GM12892 (cell line): ENCODE results near the gene EML1.

Source experiments
- POLR2A ChIP-seq: IDR thresholded peaks from 2 replicates; pipeline ENCODE4 v1.6.1; 2011; ENCODE audit warnings: low read depth, low read length, control low read depth
- POLR2AphosphoS5 ChIP-seq: IDR thresholded peaks from 2 replicates; pipeline ENCODE4 v1.6.1; 2011; ENCODE audit warnings: low read depth, low read length, control low read depth
- TAF1 ChIP-seq: IDR thresholded peaks from 2 replicates; pipeline ENCODE4 v1.6.1; 2011; ENCODE audit warnings: low read depth, mild to moderate bottlenecking, control low read depth, low read length, borderline replicate concordance

DNA sequence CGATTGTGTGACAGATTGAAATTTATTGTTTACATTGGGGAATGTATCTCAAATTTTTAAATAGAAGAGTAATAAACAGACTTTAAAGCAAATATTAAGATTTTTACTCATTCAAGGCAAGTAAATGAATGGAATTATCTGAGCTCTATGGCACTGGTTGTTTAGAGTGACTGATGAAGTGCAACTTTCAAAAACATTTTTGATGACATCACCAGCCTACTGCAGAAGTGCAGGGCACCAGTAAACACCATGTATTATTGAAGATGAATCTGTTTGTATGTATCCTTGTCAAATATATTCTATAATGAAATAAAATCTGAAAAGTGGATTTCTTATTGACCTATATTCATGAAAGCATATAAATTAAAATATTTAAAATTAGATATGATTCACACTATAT, 148.0 kb downstream of the EML1 start:
- TF ChIP-seq POLR2A (no peak), POLR2AphosphoS5 (no peak), TAF1 (no peak)
